Measurements from ENCODE around the gene ZDHHC17. TPM values are rescaled to one million over a fixed set of nuclear protein-coding genes. Genes with fewer than 3 reads are reported as not detected.

Gene ZDHHC17, protein sequence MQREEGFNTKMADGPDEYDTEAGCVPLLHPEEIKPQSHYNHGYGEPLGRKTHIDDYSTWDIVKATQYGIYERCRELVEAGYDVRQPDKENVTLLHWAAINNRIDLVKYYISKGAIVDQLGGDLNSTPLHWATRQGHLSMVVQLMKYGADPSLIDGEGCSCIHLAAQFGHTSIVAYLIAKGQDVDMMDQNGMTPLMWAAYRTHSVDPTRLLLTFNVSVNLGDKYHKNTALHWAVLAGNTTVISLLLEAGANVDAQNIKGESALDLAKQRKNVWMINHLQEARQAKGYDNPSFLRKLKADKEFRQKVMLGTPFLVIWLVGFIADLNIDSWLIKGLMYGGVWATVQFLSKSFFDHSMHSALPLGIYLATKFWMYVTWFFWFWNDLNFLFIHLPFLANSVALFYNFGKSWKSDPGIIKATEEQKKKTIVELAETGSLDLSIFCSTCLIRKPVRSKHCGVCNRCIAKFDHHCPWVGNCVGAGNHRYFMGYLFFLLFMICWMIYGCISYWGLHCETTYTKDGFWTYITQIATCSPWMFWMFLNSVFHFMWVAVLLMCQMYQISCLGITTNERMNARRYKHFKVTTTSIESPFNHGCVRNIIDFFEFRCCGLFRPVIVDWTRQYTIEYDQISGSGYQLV
- total RNA-seq (100 to 1,000 TPM in 1 of 2 donors, 10 to 100 TPM in 1; 98.0 to 201 TPM), polyA plus RNA-seq (ENCODE audit: insufficient read length in 2 of 2) (10 to 100 TPM; 60.7 to 78.4 TPM)
- long read RNA-seq, donor 1, full-length matches to known transcripts = 4 of 11 reads
- long read RNA-seq, donor 1, partial matches to known transcripts = 7 of 11 reads
- long read RNA-seq, donor 1, other reads (novel, unspliced or antisense) = 0 of 11 reads
- long read RNA-seq, donor 2, full-length matches to known transcripts = 1 of 1 reads
- long read RNA-seq, donor 2, partial matches to known transcripts = 0 of 1 reads
- long read RNA-seq, donor 2, other reads (novel, unspliced or antisense) = 0 of 1 reads
- long read RNA-seq, donor 3, full-length matches to known transcripts = 3 of 9 reads
- long read RNA-seq, donor 3, partial matches to known transcripts = 6 of 9 reads
- long read RNA-seq, donor 3, other reads (novel, unspliced or antisense) = 0 of 9 reads
- long read RNA-seq, donor 4, full-length matches to known transcripts = 4 of 4 reads
- long read RNA-seq, donor 4, partial matches to known transcripts = 0 of 4 reads
- long read RNA-seq, donor 4, other reads (novel, unspliced or antisense) = 0 of 4 reads

GRCh38 chr12:76763746-76764675, at the start of gene ZDHHC17:
TSS of gene ZDHHC17 (plus strand) at chr12:76764115. CDS start at chr12:76764237, 122 bp downstream.
- Histone ChIP-seq H3K9me3 (ENCODE audit: control insufficient read depth, insufficient read depth, low read length) (no peaks in the 10 kb centered on the region), H3K27ac (ENCODE audit: low read depth, low read length) (peak within 1 kb of the TSS; percentile 98), H3K36me3 (ENCODE audit: control insufficient read depth, insufficient read depth, low read length) (no peaks in the 10 kb centered on the region), H3K4me3 (ENCODE audit: low read depth, low read length) (peak within 1 kb of the TSS; percentile 93), H3K4me1 (ENCODE audit: control insufficient read depth, insufficient read depth, low read length) (peaks cover 5% of the 10 kb centered on the region), H3K27me3 (ENCODE audit: control insufficient read depth, insufficient read depth, low read length) (no peaks in the 10 kb centered on the region)
- under 1% methylated on average over 91 of the region's 93 CpGs for WGBS (ENCODE audit: insufficient coverage)
- DNase-seq (ENCODE audit: low read depth in 4 of 6, low spot score in 6 of 6) = peak; percentile 85 to 98 (median 92)

DNA sequence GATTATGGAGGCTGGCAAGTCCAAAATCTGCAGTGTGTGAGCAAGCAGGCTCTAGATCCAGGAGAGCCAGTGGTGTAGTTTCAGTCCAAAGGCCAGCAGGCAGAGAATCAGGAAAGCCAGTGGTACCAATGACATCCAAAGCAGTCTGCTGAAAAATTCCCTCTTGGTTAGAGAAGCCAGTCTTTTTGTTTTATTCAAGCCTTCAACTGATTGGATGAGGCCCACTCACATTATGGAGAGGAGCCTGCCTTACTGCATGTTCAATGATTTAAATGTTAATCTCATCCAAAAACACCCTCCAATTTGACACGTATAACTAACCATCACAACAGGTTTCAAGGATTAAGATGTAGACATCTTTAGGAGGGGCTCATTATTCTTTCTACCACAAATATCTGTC, 49.5 kb upstream of the ZDHHC17 start:
- Histone ChIP-seq H3K4me1 (ENCODE audit: control insufficient read depth, insufficient read depth, low read length) (peaks cover 4% of the 10 kb centered on the region), H3K9me3 (ENCODE audit: control insufficient read depth, insufficient read depth, low read length) (no peaks in the 10 kb centered on the region), H3K4me3 (ENCODE audit: low read depth, low read length) (no peak overlapping the region), H3K27me3 (ENCODE audit: control insufficient read depth, insufficient read depth, low read length) (no peaks in the 10 kb centered on the region), H3K36me3 (ENCODE audit: control insufficient read depth, insufficient read depth, low read length) (no peaks in the 10 kb centered on the region), H3K27ac (ENCODE audit: low read depth, low read length) (no peak overlapping the region)
- no CpG with 5 or more reads among the region's 1 CpG for WGBS (ENCODE audit: insufficient coverage)
- DNase-seq (ENCODE audit: low read depth in 4 of 6, low spot score in 6 of 6) = no peak

DNA sequence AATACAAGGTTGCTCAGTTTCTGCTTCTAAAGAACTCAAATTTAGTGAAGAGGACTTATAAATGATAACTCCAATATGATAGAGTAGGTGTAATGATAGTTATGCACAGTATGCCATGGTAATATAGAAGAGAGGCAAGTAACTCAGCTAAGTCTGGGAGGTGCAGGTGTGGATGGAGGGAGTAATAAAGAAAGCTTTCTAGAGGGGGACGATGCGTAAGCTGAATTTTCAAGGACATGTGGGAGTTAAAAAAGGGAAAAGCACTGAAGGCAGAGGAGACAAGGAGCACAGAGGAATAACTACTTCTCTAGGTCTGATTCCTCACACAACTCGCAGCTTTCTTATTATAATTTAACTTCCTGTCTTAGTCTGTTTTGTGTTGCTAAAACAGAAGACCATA, 49.1 kb upstream of the ZDHHC17 start:
- no peaks in the 10 kb centered on the region for H3K36me3 ChIP-seq (ENCODE audit: control insufficient read depth, insufficient read depth, low read length)
- no peak for DNase-seq (ENCODE audit: low read depth in 4 of 6, low spot score in 6 of 6)
- H3K27me3 ChIP-seq (ENCODE audit: control insufficient read depth, insufficient read depth, low read length) = no peaks in the 10 kb centered on the region
- H3K4me3 ChIP-seq (ENCODE audit: low read depth, low read length) = no peak overlapping the region
- WGBS (ENCODE audit: insufficient coverage) = 80% methylated on average over 2 of the region's 3 CpGs
- H3K9me3 ChIP-seq (ENCODE audit: control insufficient read depth, insufficient read depth, low read length) = no peaks in the 10 kb centered on the region
- H3K4me1 ChIP-seq (ENCODE audit: control insufficient read depth, insufficient read depth, low read length) = peaks cover 4% of the 10 kb centered on the region
- H3K27ac ChIP-seq (ENCODE audit: low read depth, low read length) = no peak overlapping the region

DNA sequence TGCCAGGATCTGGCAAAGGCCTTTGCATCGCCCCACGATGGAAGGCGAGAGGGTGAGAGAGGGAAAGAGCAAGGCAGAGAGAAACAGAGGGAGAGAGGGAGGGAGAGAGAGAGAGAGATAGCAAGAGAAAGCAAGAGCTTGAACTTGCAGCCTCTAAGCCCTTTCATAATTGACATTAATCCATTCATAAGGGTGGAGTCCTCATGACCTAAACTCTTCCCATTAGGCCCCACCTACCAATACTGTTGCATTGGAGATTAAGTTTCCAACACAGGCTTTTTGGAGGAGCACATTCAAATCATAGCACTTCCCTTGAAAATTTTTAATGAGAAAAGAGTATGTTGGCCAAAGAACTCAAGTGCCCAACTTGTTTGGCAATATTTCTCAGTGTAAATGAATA, 48.6 kb upstream of the ZDHHC17 start:
- Histone ChIP-seq H3K27me3 (ENCODE audit: control insufficient read depth, insufficient read depth, low read length) (no peaks in the 10 kb centered on the region), H3K36me3 (ENCODE audit: control insufficient read depth, insufficient read depth, low read length) (no peaks in the 10 kb centered on the region), H3K27ac (ENCODE audit: low read depth, low read length) (no peak overlapping the region), H3K4me3 (ENCODE audit: low read depth, low read length) (no peak overlapping the region), H3K9me3 (ENCODE audit: control insufficient read depth, insufficient read depth, low read length) (no peaks in the 10 kb centered on the region), H3K4me1 (ENCODE audit: control insufficient read depth, insufficient read depth, low read length) (peaks cover 4% of the 10 kb centered on the region)
- DNase-seq (ENCODE audit: low read depth in 4 of 6, low spot score in 6 of 6) = no peak
- 83% methylated on average over 3 of the region's 3 CpGs for WGBS (ENCODE audit: insufficient coverage)

- WGBS (ENCODE audit: insufficient coverage) = no CpG with 5 or more reads among the region's 1 CpG
- no peak overlapping the region for H3K27ac ChIP-seq (ENCODE audit: low read depth, low read length)
- no peaks in the 10 kb centered on the region for H3K36me3 ChIP-seq (ENCODE audit: control insufficient read depth, insufficient read depth, low read length)
- H3K4me1 ChIP-seq (ENCODE audit: control insufficient read depth, insufficient read depth, low read length) = peaks cover 4% of the 10 kb centered on the region
- H3K4me3 ChIP-seq (ENCODE audit: low read depth, low read length) = no peak overlapping the region
- H3K27me3 ChIP-seq (ENCODE audit: control insufficient read depth, insufficient read depth, low read length) = no peaks in the 10 kb centered on the region
- no peak for DNase-seq (ENCODE audit: low read depth in 4 of 6, low spot score in 6 of 6)
- no peaks in the 10 kb centered on the region for H3K9me3 ChIP-seq (ENCODE audit: control insufficient read depth, insufficient read depth, low read length)
These were observed 46.6 kb upstream of the ZDHHC17 start for GRCh38 chr12:76717314-76717713.

GRCh38 chr12:76719171-76720041, 44.5 kb upstream of the ZDHHC17 start:
- no peaks in the 10 kb centered on the region for H3K9me3 ChIP-seq (ENCODE audit: control insufficient read depth, insufficient read depth, low read length)
- 65% methylated on average over 4 of the region's 5 CpGs for whole genome bisulfite sequencing (ENCODE audit: insufficient coverage)
- H3K27me3 ChIP-seq (ENCODE audit: control insufficient read depth, insufficient read depth, low read length) = no peaks in the 10 kb centered on the region
- H3K36me3 ChIP-seq (ENCODE audit: control insufficient read depth, insufficient read depth, low read length) = no peaks in the 10 kb centered on the region
- no peak overlapping the region for H3K27ac ChIP-seq (ENCODE audit: low read depth, low read length)
- H3K4me3 ChIP-seq (ENCODE audit: low read depth, low read length) = no peak overlapping the region
- H3K4me1 ChIP-seq (ENCODE audit: control insufficient read depth, insufficient read depth, low read length) = peaks cover 4% of the 10 kb centered on the region
- DNase-seq (ENCODE audit: low read depth in 4 of 6, low spot score in 6 of 6) = peak in 3 of 6 donors; percentile 15 to 77 (median 38)

DNA sequence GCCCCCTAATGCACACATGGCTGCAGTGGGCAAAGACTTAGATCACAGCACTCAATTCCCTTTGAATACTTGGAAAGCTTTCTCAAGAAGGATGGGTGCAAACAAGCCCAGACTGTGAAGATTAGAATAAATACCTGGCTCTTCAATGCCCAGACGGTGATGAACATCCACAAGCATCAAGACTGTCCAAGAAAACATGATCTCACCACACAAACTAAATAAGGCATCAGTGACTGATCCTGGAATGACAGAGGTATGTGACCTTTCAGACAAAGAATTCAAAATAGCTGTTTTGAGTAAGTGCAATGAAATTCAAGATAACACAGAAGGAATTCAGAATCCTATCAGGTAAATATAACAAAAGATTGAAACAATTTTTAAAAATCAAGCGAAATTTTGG, 43.8 kb upstream of the ZDHHC17 start:
- DNase-seq (ENCODE audit: low read depth in 4 of 6, low spot score in 6 of 6) = no peak
- WGBS (ENCODE audit: insufficient coverage) = 67% methylated on average over 1 of the region's 2 CpGs
- H3K4me1 ChIP-seq (ENCODE audit: control insufficient read depth, insufficient read depth, low read length) = peaks cover 4% of the 10 kb centered on the region

GRCh38 chr12:76726626-76727025, 37.3 kb upstream of the ZDHHC17 start:
- Histone ChIP-seq H3K4me1 (ENCODE audit: control insufficient read depth, insufficient read depth, low read length) (no peaks in the 10 kb centered on the region), H3K9me3 (ENCODE audit: control insufficient read depth, insufficient read depth, low read length) (no peaks in the 10 kb centered on the region), H3K27ac (ENCODE audit: low read depth, low read length) (no peak overlapping the region), H3K27me3 (ENCODE audit: control insufficient read depth, insufficient read depth, low read length) (no peaks in the 10 kb centered on the region), H3K36me3 (ENCODE audit: control insufficient read depth, insufficient read depth, low read length) (no peaks in the 10 kb centered on the region), H3K4me3 (ENCODE audit: low read depth, low read length) (no peak overlapping the region)
- DNase-seq (ENCODE audit: low read depth in 4 of 6, low spot score in 6 of 6) = no peak

More for the DNA sequence above, 43.8 kb upstream of the ZDHHC17 start:
- no peaks in the 10 kb centered on the region for H3K36me3 ChIP-seq (ENCODE audit: control insufficient read depth, insufficient read depth, low read length)
- H3K4me3 ChIP-seq (ENCODE audit: low read depth, low read length) = no peak overlapping the region
- H3K27me3 ChIP-seq (ENCODE audit: control insufficient read depth, insufficient read depth, low read length) = no peaks in the 10 kb centered on the region
- no peak overlapping the region for H3K27ac ChIP-seq (ENCODE audit: low read depth, low read length)
- H3K9me3 ChIP-seq (ENCODE audit: control insufficient read depth, insufficient read depth, low read length) = no peaks in the 10 kb centered on the region
